WTC11 (cell line): Measurements from ENCODE around the gene SCN8A. TPM values are rescaled to one million over a fixed set of nuclear protein-coding genes. Genes with fewer than 3 reads are reported as not detected.

Experiments
- GRHL2 ChIP-seq: fragments of 250-450 bp; sonication (Bioruptor Pico); IDR thresholded peaks from 2 replicates; pipeline ENCODE4 v1.8.0; 2022; ENCODE audit warnings: mild to moderate bottlenecking, moderate library complexity; ENCODE audit not compliant: insufficient replicate concordance, severe bottlenecking
- GTF2I ChIP-seq: fragments of 250-450 bp; sonication (Bioruptor Pico); conservative IDR thresholded peaks from 2 replicates; pipeline ENCODE4 v1.4.0; 2021; ENCODE audit warnings: mild to moderate bottlenecking
- HMGA2 ChIP-seq: fragments of 250-450 bp; sonication (Bioruptor Pico); IDR thresholded peaks from 2 replicates; pipeline ENCODE4 v1.4.0; 2021; ENCODE audit warnings: mild to moderate bottlenecking, moderate library complexity
- JUN ChIP-seq: sonication (generic); formaldehyde crosslinking; IDR thresholded peaks from 2 replicates; pipeline ENCODE4 v1.8.0; 2023; ENCODE audit warnings: mild to moderate bottlenecking, missing genetic modification reagents
- NFYB ChIP-seq: sonication (generic); formaldehyde crosslinking; conservative IDR thresholded peaks from 2 replicates; pipeline ENCODE4 v1.8.0; 2022; ENCODE audit warnings: low read depth, missing genetic modification reagents
- PRRX2 ChIP-seq: fragments of 250-450 bp; sonication (Bioruptor Pico); IDR thresholded peaks from 2 replicates; pipeline ENCODE4 v1.8.0; 2021; ENCODE audit warnings: mild to moderate bottlenecking
- ZBTB21 ChIP-seq: sonication (generic); formaldehyde crosslinking; IDR thresholded peaks from 2 replicates; pipeline ENCODE4 v1.8.1; 2023; ENCODE audit warnings: mild to moderate bottlenecking, missing genetic modification reagents, borderline replicate concordance
- total RNA-seq: library from RNA; stranded (reverse); gene quantifications from 3 replicates; pipeline ENCODE4 v1.2.3, GENCODE V29; 2021
- TF ChIP-seq, protein P1 (sequence below): sonication (generic); formaldehyde crosslinking; IDR thresholded peaks from 2 replicates; pipeline ENCODE4 v1.8.1; 2022; ENCODE audit warnings: missing genetic modification reagents, borderline replicate concordance
- TF ChIP-seq, protein P2 (sequence below): sonication (generic); formaldehyde crosslinking; IDR thresholded peaks from 2 replicates; pipeline ENCODE4 v1.8.0; 2023; ENCODE audit warnings: mild to moderate bottlenecking, missing genetic modification reagents
- TF ChIP-seq, protein P3 (sequence below): fragments of 250-450 bp; sonication (Bioruptor Pico); conservative IDR thresholded peaks from 2 replicates; pipeline ENCODE4 v1.9.0; 2021; ENCODE audit warnings: mild to moderate bottlenecking
- TF ChIP-seq, protein P4 (sequence below): sonication (generic); formaldehyde crosslinking; conservative IDR thresholded peaks from 2 replicates; pipeline ENCODE4 v1.8.1; 2023; ENCODE audit warnings: mild to moderate bottlenecking, low read depth, missing genetic modification reagents, moderate library complexity
- TF ChIP-seq, protein P5 (sequence below): fragments of 250-450 bp; sonication (Bioruptor Pico); IDR thresholded peaks from 2 replicates; pipeline ENCODE4 v2.1.2; 2022; ENCODE audit warnings: mild to moderate bottlenecking, moderate library complexity
- TF ChIP-seq, protein P6 (sequence below): sonication (generic); formaldehyde crosslinking; IDR thresholded peaks from 2 replicates; pipeline ENCODE4 v1.8.1; 2022; ENCODE audit warnings: mild to moderate bottlenecking, missing genetic modification reagents, moderate library complexity, borderline replicate concordance

The SCN8A gene
- total RNA-seq, 1 experiment from 2014 or later, result 14.4 TPM

DNA sequence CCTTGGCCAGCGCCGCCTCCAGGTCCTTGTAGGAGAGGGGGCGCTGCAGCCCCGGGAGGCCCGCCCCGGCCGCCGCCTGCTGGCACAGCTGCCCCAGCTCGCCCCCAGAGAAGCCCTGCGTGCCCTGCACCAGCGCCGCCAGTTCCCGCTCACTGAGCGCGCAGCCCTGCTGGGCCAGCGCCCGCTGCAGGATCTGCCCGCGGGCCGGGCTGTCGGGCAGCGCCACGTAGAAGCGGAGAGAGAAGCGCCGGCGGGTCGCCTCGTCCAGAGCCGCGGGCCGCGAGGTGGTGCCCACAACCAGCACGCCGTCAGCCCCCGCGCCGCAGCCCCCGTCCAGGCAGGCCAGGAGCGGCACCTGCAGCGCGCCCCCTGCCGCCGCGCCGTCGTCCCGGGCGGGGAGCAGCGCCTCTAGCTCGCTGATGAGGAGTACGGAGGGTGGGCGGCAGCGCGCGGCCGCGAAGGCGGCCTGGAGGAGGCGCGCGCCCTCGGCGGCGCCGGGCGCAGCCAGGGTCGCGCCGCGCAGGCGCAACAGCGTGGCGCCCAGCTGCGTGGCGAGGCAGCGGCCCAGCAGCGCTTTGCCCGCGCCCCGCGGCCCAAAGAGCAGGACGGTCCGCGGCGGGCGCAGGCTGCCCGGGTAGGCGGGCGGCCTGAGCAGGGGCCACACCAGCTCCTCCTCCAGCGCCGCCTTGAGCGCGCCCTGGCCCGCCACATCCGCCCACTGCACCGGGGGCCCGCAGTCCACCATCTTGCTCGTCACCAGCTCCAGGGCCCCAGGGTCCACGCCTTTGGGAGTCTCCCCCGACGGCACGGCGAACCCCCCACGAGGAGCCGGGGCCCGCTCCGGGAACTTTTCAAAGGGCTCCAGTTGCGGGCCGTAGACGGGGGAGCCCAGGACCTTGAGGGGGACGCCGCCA is 229.8 kb downstream of the SCN8A start (continued):
- TF ChIP-seq, protein P1, sequence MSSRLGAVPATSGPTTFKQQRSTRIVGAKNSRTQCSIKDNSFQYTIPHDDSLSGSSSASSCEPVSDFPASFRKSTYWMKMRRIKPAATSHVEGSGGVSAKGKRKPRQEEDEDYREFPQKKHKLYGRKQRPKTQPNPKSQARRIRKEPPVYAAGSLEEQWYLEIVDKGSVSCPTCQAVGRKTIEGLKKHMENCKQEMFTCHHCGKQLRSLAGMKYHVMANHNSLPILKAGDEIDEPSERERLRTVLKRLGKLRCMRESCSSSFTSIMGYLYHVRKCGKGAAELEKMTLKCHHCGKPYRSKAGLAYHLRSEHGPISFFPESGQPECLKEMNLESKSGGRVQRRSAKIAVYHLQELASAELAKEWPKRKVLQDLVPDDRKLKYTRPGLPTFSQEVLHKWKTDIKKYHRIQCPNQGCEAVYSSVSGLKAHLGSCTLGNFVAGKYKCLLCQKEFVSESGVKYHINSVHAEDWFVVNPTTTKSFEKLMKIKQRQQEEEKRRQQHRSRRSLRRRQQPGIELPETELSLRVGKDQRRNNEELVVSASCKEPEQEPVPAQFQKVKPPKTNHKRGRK (CRISPR knock-in tag), result no peak
- TF ChIP-seq, protein P2, sequence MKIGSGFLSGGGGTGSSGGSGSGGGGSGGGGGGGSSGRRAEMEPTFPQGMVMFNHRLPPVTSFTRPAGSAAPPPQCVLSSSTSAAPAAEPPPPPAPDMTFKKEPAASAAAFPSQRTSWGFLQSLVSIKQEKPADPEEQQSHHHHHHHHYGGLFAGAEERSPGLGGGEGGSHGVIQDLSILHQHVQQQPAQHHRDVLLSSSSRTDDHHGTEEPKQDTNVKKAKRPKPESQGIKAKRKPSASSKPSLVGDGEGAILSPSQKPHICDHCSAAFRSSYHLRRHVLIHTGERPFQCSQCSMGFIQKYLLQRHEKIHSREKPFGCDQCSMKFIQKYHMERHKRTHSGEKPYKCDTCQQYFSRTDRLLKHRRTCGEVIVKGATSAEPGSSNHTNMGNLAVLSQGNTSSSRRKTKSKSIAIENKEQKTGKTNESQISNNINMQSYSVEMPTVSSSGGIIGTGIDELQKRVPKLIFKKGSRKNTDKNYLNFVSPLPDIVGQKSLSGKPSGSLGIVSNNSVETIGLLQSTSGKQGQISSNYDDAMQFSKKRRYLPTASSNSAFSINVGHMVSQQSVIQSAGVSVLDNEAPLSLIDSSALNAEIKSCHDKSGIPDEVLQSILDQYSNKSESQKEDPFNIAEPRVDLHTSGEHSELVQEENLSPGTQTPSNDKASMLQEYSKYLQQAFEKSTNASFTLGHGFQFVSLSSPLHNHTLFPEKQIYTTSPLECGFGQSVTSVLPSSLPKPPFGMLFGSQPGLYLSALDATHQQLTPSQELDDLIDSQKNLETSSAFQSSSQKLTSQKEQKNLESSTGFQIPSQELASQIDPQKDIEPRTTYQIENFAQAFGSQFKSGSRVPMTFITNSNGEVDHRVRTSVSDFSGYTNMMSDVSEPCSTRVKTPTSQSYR (CRISPR knock-in tag), result no peak
- no peak for TF ChIP-seq NFYB (CRISPR knock-in tag)
- no peak for TF ChIP-seq ZBTB21 (CRISPR knock-in tag)
- 0 out of 2 replicates have a peak, but pooled peaks have one; percentile 4 for TF ChIP-seq PRRX2 (CRISPR knock-in tag)
- TF ChIP-seq, protein P3, sequence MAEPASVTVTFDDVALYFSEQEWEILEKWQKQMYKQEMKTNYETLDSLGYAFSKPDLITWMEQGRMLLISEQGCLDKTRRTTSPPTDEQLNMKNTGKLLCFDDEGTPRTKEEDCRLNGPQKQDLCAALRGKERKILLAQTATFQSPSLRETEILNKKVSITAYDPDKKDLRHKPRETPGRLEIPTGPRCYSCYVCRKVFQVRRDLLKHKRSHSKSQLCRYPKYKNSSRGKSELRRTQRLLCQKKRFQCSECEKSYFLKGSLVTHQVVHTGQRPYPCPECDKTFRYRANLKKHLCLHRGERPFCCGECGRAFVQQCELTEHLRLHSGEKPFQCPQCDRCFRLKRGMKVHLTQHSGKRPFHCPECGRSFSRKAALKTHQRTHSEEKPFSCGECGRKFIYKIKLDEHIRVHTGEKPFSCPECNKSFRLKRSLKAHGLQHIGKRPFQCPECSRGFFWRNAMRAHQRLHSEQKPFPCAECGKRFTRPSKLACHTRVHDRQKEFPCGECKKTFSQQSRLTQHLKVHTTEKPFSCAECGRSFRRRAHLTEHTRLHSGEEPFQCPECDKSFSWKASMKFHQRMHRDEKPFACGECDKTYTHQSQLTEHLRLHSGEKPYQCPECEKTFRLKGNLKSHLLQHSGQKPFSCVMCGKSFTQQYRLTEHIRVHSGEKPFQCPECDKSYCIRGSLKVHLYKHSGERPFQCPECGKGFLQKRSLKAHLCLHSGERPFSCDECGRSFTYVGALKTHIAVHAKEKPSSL (CRISPR knock-in tag), result no peak
- TF ChIP-seq JUN (CRISPR knock-in tag), result no peak
- no peak for TF ChIP-seq GRHL2 (CRISPR knock-in tag)
- TF ChIP-seq, protein P4, sequence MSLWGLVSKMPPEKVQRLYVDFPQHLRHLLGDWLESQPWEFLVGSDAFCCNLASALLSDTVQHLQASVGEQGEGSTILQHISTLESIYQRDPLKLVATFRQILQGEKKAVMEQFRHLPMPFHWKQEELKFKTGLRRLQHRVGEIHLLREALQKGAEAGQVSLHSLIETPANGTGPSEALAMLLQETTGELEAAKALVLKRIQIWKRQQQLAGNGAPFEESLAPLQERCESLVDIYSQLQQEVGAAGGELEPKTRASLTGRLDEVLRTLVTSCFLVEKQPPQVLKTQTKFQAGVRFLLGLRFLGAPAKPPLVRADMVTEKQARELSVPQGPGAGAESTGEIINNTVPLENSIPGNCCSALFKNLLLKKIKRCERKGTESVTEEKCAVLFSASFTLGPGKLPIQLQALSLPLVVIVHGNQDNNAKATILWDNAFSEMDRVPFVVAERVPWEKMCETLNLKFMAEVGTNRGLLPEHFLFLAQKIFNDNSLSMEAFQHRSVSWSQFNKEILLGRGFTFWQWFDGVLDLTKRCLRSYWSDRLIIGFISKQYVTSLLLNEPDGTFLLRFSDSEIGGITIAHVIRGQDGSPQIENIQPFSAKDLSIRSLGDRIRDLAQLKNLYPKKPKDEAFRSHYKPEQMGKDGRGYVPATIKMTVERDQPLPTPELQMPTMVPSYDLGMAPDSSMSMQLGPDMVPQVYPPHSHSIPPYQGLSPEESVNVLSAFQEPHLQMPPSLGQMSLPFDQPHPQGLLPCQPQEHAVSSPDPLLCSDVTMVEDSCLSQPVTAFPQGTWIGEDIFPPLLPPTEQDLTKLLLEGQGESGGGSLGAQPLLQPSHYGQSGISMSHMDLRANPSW (CRISPR knock-in tag), result no peak
- TF ChIP-seq, protein P5, sequence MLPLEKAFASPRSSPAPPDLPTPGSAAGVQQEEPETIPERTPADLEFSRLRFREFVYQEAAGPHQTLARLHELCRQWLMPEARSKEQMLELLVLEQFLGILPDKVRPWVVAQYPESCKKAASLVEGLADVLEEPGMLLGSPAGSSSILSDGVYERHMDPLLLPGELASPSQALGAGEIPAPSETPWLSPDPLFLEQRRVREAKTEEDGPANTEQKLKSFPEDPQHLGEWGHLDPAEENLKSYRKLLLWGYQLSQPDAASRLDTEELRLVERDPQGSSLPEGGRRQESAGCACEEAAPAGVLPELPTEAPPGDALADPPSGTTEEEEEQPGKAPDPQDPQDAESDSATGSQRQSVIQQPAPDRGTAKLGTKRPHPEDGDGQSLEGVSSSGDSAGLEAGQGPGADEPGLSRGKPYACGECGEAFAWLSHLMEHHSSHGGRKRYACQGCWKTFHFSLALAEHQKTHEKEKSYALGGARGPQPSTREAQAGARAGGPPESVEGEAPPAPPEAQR, result no peak
- TF ChIP-seq HMGA2, result no peak
- TF ChIP-seq, protein P6, sequence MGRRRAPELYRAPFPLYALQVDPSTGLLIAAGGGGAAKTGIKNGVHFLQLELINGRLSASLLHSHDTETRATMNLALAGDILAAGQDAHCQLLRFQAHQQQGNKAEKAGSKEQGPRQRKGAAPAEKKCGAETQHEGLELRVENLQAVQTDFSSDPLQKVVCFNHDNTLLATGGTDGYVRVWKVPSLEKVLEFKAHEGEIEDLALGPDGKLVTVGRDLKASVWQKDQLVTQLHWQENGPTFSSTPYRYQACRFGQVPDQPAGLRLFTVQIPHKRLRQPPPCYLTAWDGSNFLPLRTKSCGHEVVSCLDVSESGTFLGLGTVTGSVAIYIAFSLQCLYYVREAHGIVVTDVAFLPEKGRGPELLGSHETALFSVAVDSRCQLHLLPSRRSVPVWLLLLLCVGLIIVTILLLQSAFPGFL (CRISPR knock-in tag), result no peak
- no peak for TF ChIP-seq GTF2I (CRISPR knock-in tag)
